Lung (tissue), 12 donors: ENCODE results near the gene CXCL3. TPM values are rescaled to one million over a fixed set of nuclear protein-coding genes. Genes with fewer than 3 reads are reported as not detected.

Experiments used
- ATAC-seq: fragments of 200-7000 bp; cut with Tn5 transposase; one replicate; pipeline ENCODE4 v1.9.1; 2020; ENCODE audit warnings: moderate number of reproducible peaks; ENCODE audit not compliant: insufficient read depth, low FRiP score
- DNase-seq, 3 donors: peaks; one replicate each; pipeline ENCODE4 v3.0.0-alpha.2; 2013 to 2017
- H3K27ac ChIP-seq, 2 donors: one replicate each; pipeline ENCODE4 v1.5.1; 2013; ENCODE audit warnings: mild to moderate bottlenecking in 2 of 2, moderate library complexity in 2 of 2, control low read depth in 1 of 2, inconsistent platforms in 1 of 2, low read depth in 1 of 2, low read length in 1 of 2
- H3K27me3 ChIP-seq, 3 donors: one replicate each; pipeline ENCODE4 v1.5.1; 2013; ENCODE audit warnings: low read length in 2 of 3; ENCODE audit not compliant: control insufficient read depth in 3 of 3, insufficient read depth in 3 of 3
- H3K36me3 ChIP-seq, 4 donors: one replicate each; pipeline ENCODE4 v1.5.1; 2013; ENCODE audit warnings: low read length in 4 of 4, mild to moderate bottlenecking in 1 of 4, moderate library complexity in 1 of 4; ENCODE audit not compliant: control insufficient read depth in 4 of 4, insufficient read depth in 4 of 4
- H3K4me1 ChIP-seq, 5 donors: one replicate each; pipeline ENCODE4 v1.5.1; 2013; ENCODE audit warnings: low read length in 5 of 5, mild to moderate bottlenecking in 2 of 5, moderate library complexity in 1 of 5; ENCODE audit not compliant: control insufficient read depth in 5 of 5, insufficient read depth in 5 of 5
- H3K4me3 ChIP-seq: one replicate; pipeline ENCODE4 v1.5.1; 2013; ENCODE audit warnings: mild to moderate bottlenecking, control low read depth, moderate library complexity
- H3K9ac ChIP-seq, 2 donors: one replicate each; pipeline ENCODE4 v1.5.1; 2013; ENCODE audit warnings: low read length in 2 of 2, control low read depth in 1 of 2; ENCODE audit not compliant: insufficient read depth in 1 of 2
- H3K9me3 ChIP-seq, 4 donors: one replicate each; pipeline ENCODE4 v1.5.1; 2013; ENCODE audit warnings: low read length in 3 of 4, mild to moderate bottlenecking in 1 of 4, moderate library complexity in 1 of 4; ENCODE audit not compliant: control insufficient read depth in 4 of 4, insufficient read depth in 3 of 4
- CTCF ChIP-seq: IDR thresholded peaks from 2 replicates; pipeline ENCODE4 v1.5.1; 2012; ENCODE audit warnings: mild to moderate bottlenecking; ENCODE audit errors: control extremely low read depth, extremely low read depth
- WGBS, 2 donors: extraction: QIAGEN DNeasy Blood & Tissue Kit; methylation state at CpG; one replicate each; pipeline ENCODE4 v1.1.7; 2013; 5-methylcytosine and 5-hydroxymethylcytosine counted together
- polyA plus RNA-seq, 2 donors: library from polyadenylated mRNA; stranded (reverse); fragments of 200-250 nt; gene quantifications; one replicate each; pipeline ENCODE4 v1.2.1, GENCODE V29; 2013
- total RNA-seq, 2 donors: library from RNA; depleted of rRNA in 1 of 2; stranded (reverse); fragments of >200 nt in 1 of 2; gene quantifications; one replicate each; pipeline ENCODE4 v1.2.1, GENCODE V29; 2014 to 2021
- donor health status: control.
- donor health status: control.
- donor health status: Bipolar disorder and iron deficiency.
- donor health status: healthy.
- donor health status: DM: yes; HTN: yes; CAD: no.

CXCL3 gene
- total and polyA plus RNA-seq, 4 donors, result 9.4 to 77.7 (median 24.1) TPM

- whole genome bisulfite sequencing, 2 donors, result 38 to 66% methylated on average over 4 of the region's 4 CpGs
- no peak for TF ChIP-seq CTCF
- Histone ChIP-seq H3K27me3 (no peaks in the 10 kb centered on the region), H3K9ac (no peak overlapping the region), H3K4me3 (no peak overlapping the region), H3K4me1 (no peaks in the 10 kb centered on the region), H3K9me3 (peaks cover 0 to 3% (median 0%) of the 10 kb centered on the region in 4 donors), H3K27ac (no peak overlapping the region), H3K36me3 (no peaks in the 10 kb centered on the region)
- ATAC-seq (no peak), DNase-seq (no peak)
Measured at GRCh38 chr4:74056858-74057562, 18.5 kb upstream of the CXCL3 start.

GRCh38 chr4:74056114-74056857 lies 17.8 kb upstream of the CXCL3 start:
- Histone ChIP-seq H3K4me3 (no peak overlapping the region), H3K4me1 (no peaks in the 10 kb centered on the region), H3K27ac (no peak overlapping the region), H3K9ac (no peak overlapping the region), H3K27me3 (no peaks in the 10 kb centered on the region), H3K9me3 (peaks cover 0 to under 1% (median 0%) of the 10 kb centered on the region in 4 donors), H3K36me3 (no peaks in the 10 kb centered on the region)
- no peak for TF ChIP-seq CTCF
- ATAC-seq, result no peak
- DNase-seq, result no peak
- WGBS, 2 donors, result 0 to 58% methylated on average over 1 of the region's 1 CpG

GRCh38 chr4:74055498-74055897 lies 17.0 kb upstream of the CXCL3 start:
- no peaks in the 10 kb centered on the region for H3K9me3 ChIP-seq
- DNase-seq, result no peak
- TF ChIP-seq CTCF, result no peak
- no peak for ATAC-seq
- no peak overlapping the region for H3K4me3 ChIP-seq
- no peak overlapping the region for H3K27ac ChIP-seq
- no peaks in the 10 kb centered on the region for H3K4me1 ChIP-seq
- no peaks in the 10 kb centered on the region for H3K27me3 ChIP-seq
- WGBS, 2 donors, result 90 to 94% methylated on average over 3 of the region's 3 CpGs
- no peak overlapping the region for H3K9ac ChIP-seq
- no peaks in the 10 kb centered on the region for H3K36me3 ChIP-seq
